ENCODE data around the gene ZNF593OS. TPM values are rescaled to one million over a fixed set of nuclear protein-coding genes. Genes with fewer than 3 reads are reported as not detected.

ZNF593OS gene
- total RNA-seq, 4 donors from 2014 or later, result not detected

- 30 to 53% methylated on average over 4 to 6 of the region's 6 CpGs for WGBS, 2 donors (ENCODE audit: low coverage in 1 of 2)
- in situ Hi-C loops (cut with MboI; ENCODE audit: low pct_ligation_motif_present in 1 of 4, low pct_unique_long_range_greater_than_20kb in 1 of 4, low sequenced_read_pairs in 3 of 4), result loop anchor here (5.0 to 25.0 kb wide), 4 partner anchors 39 to 109 kb away; partner anchors contain the start of gene SLC30A2 (in 2 of the 4)
- intact Hi-C loops (cut with DNase I; ENCODE audit: low total_unique reads), result loop anchor here (1.0 to 10.0 kb wide), 2 partner anchors 41 to 111 kb away; no protein-coding TSS in a partner anchor
Measured at GRCh38 chr1:26145960-26146294, 25.7 kb downstream of the ZNF593OS start.

DNA sequence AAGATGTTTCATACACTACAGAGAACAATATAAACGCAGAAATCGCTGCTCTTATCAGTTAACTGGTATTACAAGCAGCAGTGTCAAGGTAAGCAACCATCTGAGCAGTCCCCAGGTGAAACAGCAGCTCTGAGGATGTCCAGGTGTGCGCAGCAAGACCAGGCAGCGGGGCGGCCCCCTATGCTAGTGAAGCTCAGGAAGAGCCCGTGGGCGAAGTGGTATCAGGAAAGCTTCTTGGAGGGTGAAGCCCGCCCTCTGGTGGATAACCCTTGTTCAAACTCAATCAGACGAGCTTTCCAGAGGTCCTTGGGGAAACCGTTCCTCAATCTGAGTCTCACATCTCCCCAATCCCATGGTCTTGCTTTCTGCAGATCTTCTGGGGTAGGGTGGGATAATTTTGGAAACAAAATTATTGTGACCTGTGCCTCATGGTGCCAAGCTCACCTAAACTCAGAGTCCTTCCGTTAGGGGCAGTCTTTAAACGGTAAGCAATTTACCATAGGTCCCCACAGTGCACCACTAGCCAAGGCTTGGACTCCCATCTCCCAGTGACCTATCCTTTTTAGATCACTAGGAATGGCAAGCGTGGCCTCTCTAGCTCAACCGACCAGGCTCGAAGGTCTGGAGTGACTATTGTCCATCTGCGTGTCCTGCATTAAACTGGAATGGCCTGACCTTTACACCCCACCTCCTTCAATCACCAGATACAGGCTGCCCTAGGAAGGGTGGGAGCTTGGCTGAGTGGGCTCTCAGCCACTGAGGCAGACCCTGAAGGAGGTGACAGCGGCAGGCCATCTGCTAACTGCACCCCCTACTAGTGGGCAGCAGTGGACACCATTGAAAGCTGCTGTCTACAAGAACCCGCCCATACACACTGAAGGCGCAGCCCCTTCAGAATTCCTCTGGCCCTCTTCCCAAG, 26.3 kb downstream of the ZNF593OS start:
- in situ Hi-C loops (cut with MboI; ENCODE audit: low pct_ligation_motif_present in 1 of 4, low pct_unique_long_range_greater_than_20kb in 1 of 4, low sequenced_read_pairs in 3 of 4), result loop anchor here (5.0 to 25.0 kb wide), 4 partner anchors 38 to 108 kb away; partner anchors contain the start of gene SLC30A2 (in 2 of the 4)
- no peaks in the 10 kb centered on the region for H3K36me3 ChIP-seq
- no peaks in the 10 kb centered on the region for H3K9me3 ChIP-seq
- intact Hi-C loops (cut with DNase I; ENCODE audit: low total_unique reads), result loop anchor here (1.0 to 10.0 kb wide), 2 partner anchors 40 to 110 kb away; no protein-coding TSS in a partner anchor
- H3K4me1 ChIP-seq, result no peaks in the 10 kb centered on the region
- H3K27ac ChIP-seq, result no peak overlapping the region
- H3K27me3 ChIP-seq, result no peaks in the 10 kb centered on the region
- DNase-seq, result peak; percentile 87
- TF ChIP-seq POLR2AphosphoS5 (IDR thresholded peaks at IDR 0.05), result no peak
- TF ChIP-seq, protein P1, sequence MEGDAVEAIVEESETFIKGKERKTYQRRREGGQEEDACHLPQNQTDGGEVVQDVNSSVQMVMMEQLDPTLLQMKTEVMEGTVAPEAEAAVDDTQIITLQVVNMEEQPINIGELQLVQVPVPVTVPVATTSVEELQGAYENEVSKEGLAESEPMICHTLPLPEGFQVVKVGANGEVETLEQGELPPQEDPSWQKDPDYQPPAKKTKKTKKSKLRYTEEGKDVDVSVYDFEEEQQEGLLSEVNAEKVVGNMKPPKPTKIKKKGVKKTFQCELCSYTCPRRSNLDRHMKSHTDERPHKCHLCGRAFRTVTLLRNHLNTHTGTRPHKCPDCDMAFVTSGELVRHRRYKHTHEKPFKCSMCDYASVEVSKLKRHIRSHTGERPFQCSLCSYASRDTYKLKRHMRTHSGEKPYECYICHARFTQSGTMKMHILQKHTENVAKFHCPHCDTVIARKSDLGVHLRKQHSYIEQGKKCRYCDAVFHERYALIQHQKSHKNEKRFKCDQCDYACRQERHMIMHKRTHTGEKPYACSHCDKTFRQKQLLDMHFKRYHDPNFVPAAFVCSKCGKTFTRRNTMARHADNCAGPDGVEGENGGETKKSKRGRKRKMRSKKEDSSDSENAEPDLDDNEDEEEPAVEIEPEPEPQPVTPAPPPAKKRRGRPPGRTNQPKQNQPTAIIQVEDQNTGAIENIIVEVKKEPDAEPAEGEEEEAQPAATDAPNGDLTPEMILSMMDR (IDR thresholded peaks at IDR 0.05), result peak; percentile 77 to 87 (median 79)
- WGBS, 2 donors (ENCODE audit: low coverage in 1 of 2), result 27 to 40% methylated on average over 2 to 18 of the region's 19 CpGs
- no peak overlapping the region for H3K4me3 ChIP-seq

More at GRCh38 chr1:26145960-26146294, 25.7 kb downstream of the ZNF593OS start:
- no peak for TF ChIP-seq POLR2A (IDR thresholded peaks at IDR 0.05)
- TF ChIP-seq EP300 (IDR thresholded peaks at IDR 0.05; ENCODE audit: low read depth), result no peak
- no peak for TF ChIP-seq POLR2AphosphoS5 (IDR thresholded peaks at IDR 0.05)
- TF ChIP-seq, protein P1 (IDR thresholded peaks at IDR 0.05), result no peak
- Histone ChIP-seq H3K4me1 (no peaks in the 10 kb centered on the region), H3K36me3 (no peaks in the 10 kb centered on the region), H3K27me3 (no peaks in the 10 kb centered on the region), H3K4me3 (no peak overlapping the region), H3K9me3 (no peaks in the 10 kb centered on the region), H3K27ac (no peak overlapping the region)
- no peak for DNase-seq

DNA sequence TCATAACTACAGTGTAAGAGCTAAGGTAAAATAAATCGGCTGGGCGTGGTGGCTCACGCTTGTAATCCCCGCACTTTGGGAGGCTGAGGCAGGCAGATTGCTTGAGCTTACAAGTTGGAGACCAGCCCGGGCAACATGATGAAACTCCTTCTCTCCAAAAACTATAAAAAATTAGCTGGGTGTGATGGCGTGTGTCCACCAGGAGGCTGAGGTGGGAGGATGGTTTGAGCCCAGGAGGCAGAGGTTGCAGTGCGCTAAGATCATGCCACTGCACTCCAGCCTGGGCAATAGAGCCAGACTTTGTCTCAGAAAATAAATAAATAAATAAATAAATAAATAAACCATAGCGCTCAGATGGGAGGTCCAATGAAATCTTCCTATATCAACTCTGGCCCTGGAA, 29.5 kb downstream of the ZNF593OS start:
- no peak for TF ChIP-seq EP300 (IDR thresholded peaks at IDR 0.05; ENCODE audit: low read depth)
- TF ChIP-seq, protein P1 (IDR thresholded peaks at IDR 0.05), result no peak
- TF ChIP-seq POLR2AphosphoS5 (IDR thresholded peaks at IDR 0.05), result no peak
- no peak for TF ChIP-seq POLR2A (IDR thresholded peaks at IDR 0.05)
- no peak for DNase-seq
- no peaks in the 10 kb centered on the region for H3K36me3 ChIP-seq
- H3K27ac ChIP-seq, result no peak overlapping the region
- intact Hi-C loops (cut with DNase I; ENCODE audit: low total_unique reads) (loop anchor here (10.0 kb wide), 1 partner anchor 107 kb away; no protein-coding TSS in a partner anchor), in situ Hi-C loops (cut with MboI; ENCODE audit: low pct_ligation_motif_present in 1 of 4, low pct_unique_long_range_greater_than_20kb in 1 of 4, low sequenced_read_pairs in 3 of 4) (loop anchor here in 2 of 4 donors (5.0 to 25.0 kb wide), 3 partner anchors 35 to 105 kb away; partner anchors contain the start of gene SLC30A2 (in 2 of the 2))
- H3K27me3 ChIP-seq, result no peaks in the 10 kb centered on the region
- WGBS, 2 donors (ENCODE audit: low coverage in 1 of 2), result 88 to 89% methylated on average over 3 to 8 of the region's 8 CpGs
- H3K9me3 ChIP-seq, result no peaks in the 10 kb centered on the region
- no peak overlapping the region for H3K4me3 ChIP-seq
- H3K4me1 ChIP-seq, result no peaks in the 10 kb centered on the region

DNA sequence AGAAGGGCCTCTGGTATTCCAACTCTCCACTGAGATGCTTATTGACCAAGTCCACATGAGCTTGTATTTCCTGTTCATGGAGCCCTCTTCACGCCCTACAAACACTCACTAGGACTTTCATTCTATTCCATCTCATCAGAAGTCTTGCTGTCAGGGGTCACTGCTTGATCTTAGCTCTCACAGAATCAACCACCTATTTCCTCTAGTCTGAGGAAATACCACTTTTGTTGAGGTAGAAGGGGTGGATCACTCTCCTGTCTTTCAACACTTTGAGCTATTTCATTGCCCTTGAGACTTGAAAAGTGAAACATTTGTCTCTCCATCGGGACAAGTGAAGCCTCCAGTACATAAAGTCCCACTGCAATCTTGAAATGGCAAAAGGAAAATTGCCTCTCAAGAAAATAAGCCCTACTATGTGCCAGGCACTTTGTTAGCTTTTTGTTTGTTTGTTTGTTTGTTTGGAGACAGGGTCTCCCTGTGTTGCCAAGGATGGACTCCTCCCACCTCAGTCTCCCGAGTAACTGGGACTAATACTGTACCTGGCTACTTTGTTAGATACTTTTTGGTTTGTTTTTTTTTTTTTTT, 32.6 kb downstream of the ZNF593OS start:
- no peak overlapping the region for H3K27ac ChIP-seq
- in situ Hi-C loops (cut with MboI; ENCODE audit: low pct_ligation_motif_present in 1 of 4, low pct_unique_long_range_greater_than_20kb in 1 of 4, low sequenced_read_pairs in 3 of 4) (loop anchor here in 1 of 4 donors (25.0 kb wide), 1 partner anchor 102 kb away; the partner anchor contains the start of gene SLC30A2), intact Hi-C loops (cut with DNase I; ENCODE audit: low total_unique reads) (no loop called here)
- WGBS, 2 donors (ENCODE audit: low coverage in 1 of 2), result 65 to 74% methylated on average over 3 of the region's 3 CpGs
- no peak for DNase-seq
- no peaks in the 10 kb centered on the region for H3K9me3 ChIP-seq
- no peaks in the 10 kb centered on the region for H3K36me3 ChIP-seq
- TF ChIP-seq EP300 (IDR thresholded peaks at IDR 0.05; ENCODE audit: low read depth) (no peak), POLR2A (IDR thresholded peaks at IDR 0.05) (no peak)
- TF ChIP-seq, protein P1 (IDR thresholded peaks at IDR 0.05), result no peak
- H3K27me3 ChIP-seq, result no peaks in the 10 kb centered on the region
- no peak overlapping the region for H3K4me3 ChIP-seq
- no peaks in the 10 kb centered on the region for H3K4me1 ChIP-seq

Measured in transverse colon (tissue), 4 donors.